Ishikawa (cell line): ENCODE data around the gene CTPS2.

Experiments
- CEBPB ChIP-seq: IDR thresholded peaks from 2 replicates; pipeline ENCODE4 v1.6.1; 2012
- CREB1 ChIP-seq: IDR thresholded peaks from 2 replicates; pipeline ENCODE4 v1.6.1; 2012; ENCODE audit warnings: low read depth
- EGR1 ChIP-seq: IDR thresholded peaks from 2 replicates; pipeline ENCODE4 v1.6.1; 2012
- EP300 ChIP-seq: IDR thresholded peaks from 2 replicates; pipeline ENCODE4 v1.6.1; 2012; ENCODE audit warnings: borderline replicate concordance
- FOXM1 ChIP-seq: IDR thresholded peaks from 2 replicates; pipeline ENCODE4 v1.6.1; 2012; ENCODE audit warnings: low read depth, borderline replicate concordance
- MAX ChIP-seq: IDR thresholded peaks from 2 replicates; pipeline ENCODE4 v1.6.1; 2012
- NFIC ChIP-seq: IDR thresholded peaks from 2 replicates; pipeline ENCODE4 v1.6.1; 2012
- RAD21 ChIP-seq: IDR thresholded peaks from 2 replicates; pipeline ENCODE4 v1.6.1; 2012; ENCODE audit warnings: low read depth
- REST ChIP-seq: IDR thresholded peaks from 2 replicates; pipeline ENCODE4 v1.6.1; 2012; ENCODE audit warnings: low read depth, mild to moderate bottlenecking
- TAF1 ChIP-seq: IDR thresholded peaks from 2 replicates; pipeline ENCODE4 v1.6.1; 2012; ENCODE audit warnings: low read depth, mild to moderate bottlenecking
- TCF12 ChIP-seq: IDR thresholded peaks from 2 replicates; pipeline ENCODE4 v1.6.1; 2012; ENCODE audit warnings: low read depth
- TEAD4 ChIP-seq: IDR thresholded peaks from 2 replicates; pipeline ENCODE4 v1.6.1; 2012
- USF1 ChIP-seq: IDR thresholded peaks from 2 replicates; pipeline ENCODE4 v1.6.1; 2012
- YY1 ChIP-seq: IDR thresholded peaks from 2 replicates; pipeline ENCODE4 v1.6.1; 2012; ENCODE audit warnings: low read depth
- ZBTB7A ChIP-seq: IDR thresholded peaks from 2 replicates; pipeline ENCODE4 v1.6.1; 2012; ENCODE audit warnings: low read depth

CTPS2 gene

GRCh38 chrX:16594490-16594889 is 118.0 kb downstream of the CTPS2 start:
- no peak for TF ChIP-seq TEAD4
- TF ChIP-seq RAD21 = no peak
- TF ChIP-seq CEBPB = no peak
- TF ChIP-seq TAF1 = no peak
- TF ChIP-seq CREB1 = no peak
- TF ChIP-seq EP300 = no peak
- no peak for TF ChIP-seq ZBTB7A

GRCh38 chrX:16593801-16594200 is 118.7 kb downstream of the CTPS2 start:
- TF ChIP-seq CEBPB = no peak
- TF ChIP-seq NFIC = no peak
- TF ChIP-seq USF1 = no peak
- TF ChIP-seq EP300 = no peak
- TF ChIP-seq RAD21 = no peak
- TF ChIP-seq TCF12 = no peak
- TF ChIP-seq ZBTB7A = no peak
- no peak for TF ChIP-seq REST
- TF ChIP-seq CREB1 = no peak
- TF ChIP-seq FOXM1 = no peak
- no peak for TF ChIP-seq TEAD4
- TF ChIP-seq EGR1 = no peak
- no peak for TF ChIP-seq TAF1
- no peak for TF ChIP-seq MAX

- TF ChIP-seq USF1 (no peak), MAX (no peak), NFIC (no peak), EP300 (no peak), EGR1 (no peak), TCF12 (no peak), RAD21 (no peak), CREB1 (no peak), TAF1 (no peak)
Measured at GRCh38 chrX:16592194-16592770, 120.2 kb downstream of the CTPS2 start.

- TF ChIP-seq REST (no peak), TAF1 (no peak), YY1 (no peak)
Measured at GRCh38 chrX:16589826-16590225, 122.6 kb downstream of the CTPS2 start.

GRCh38 chrX:16589211-16589610 is 123.3 kb downstream of the CTPS2 start:
- TF ChIP-seq USF1 (no peak), REST (no peak), CREB1 (no peak), FOXM1 (no peak), ZBTB7A (no peak)
